ENCODE results near the gene IL17A.

GRCh38 chr6:52215787-52216186 is 29.6 kb downstream of the IL17A start:
- no peak for TF ChIP-seq POU6F1 (CRISPR knock-in tag; IDR thresholded peaks at IDR 0.05; ENCODE audit: borderline replicate concordance, low read depth)
- no peak for TF ChIP-seq CREB5 (CRISPR knock-in tag; IDR thresholded peaks at IDR 0.05; ENCODE audit: low read depth)
- TF ChIP-seq ZFP30 (CRISPR knock-in tag; IDR thresholded peaks at IDR 0.05), result no peak

Measured in SK-N-SH treated with all-trans-retinoic acid at 6 μM for 48 hours (cell line).